Lower lobe of right lung (tissue), 2 donors: ENCODE results near the gene NR1H4. TPM values are rescaled to one million over a fixed set of nuclear protein-coding genes. Genes with fewer than 3 reads are reported as not detected.

ENCODE experiments used
- ATAC-seq, 2 donors: fragments of 200-7000 bp; cut with Tn5 transposase; one replicate each; pipeline ENCODE4 v1.9.1; 2020 to 2022; ENCODE audit warnings: mild to moderate bottlenecking in 2 of 2, moderate library complexity in 2 of 2
- DNase-seq: peaks from one replicate; pipeline ENCODE4 v3.0.0-alpha.2; 2020
- H3K27ac ChIP-seq: fragments of 200-600 bp; one replicate; pipeline ENCODE4 v1.8.0; 2022
- H3K27me3 ChIP-seq: fragments of 200-600 bp; one replicate; pipeline ENCODE4 v1.8.0; 2022; ENCODE audit warnings: low read depth
- H3K36me3 ChIP-seq: fragments of 200-600 bp; one replicate; pipeline ENCODE4 v1.8.0; 2022; ENCODE audit warnings: mild to moderate bottlenecking
- H3K4me1 ChIP-seq: fragments of 200-600 bp; one replicate; pipeline ENCODE4 v1.8.0; 2022
- H3K4me3 ChIP-seq: fragments of 200-600 bp; one replicate; pipeline ENCODE4 v1.8.0; 2022; ENCODE audit warnings: mild to moderate bottlenecking
- H3K9me3 ChIP-seq: fragments of 200-600 bp; one replicate; pipeline ENCODE4 v1.8.0; 2022
- CTCF ChIP-seq: fragments of 200-600 bp; IDR thresholded peaks from one replicate; pipeline ENCODE4 v1.8.0; 2022; ENCODE audit warnings: antibody characterized with exemption, mild to moderate bottlenecking
- intact Hi-C: fragments of 100-400 bp; cut with DNase I; formaldehyde crosslinking; loops from one replicate; pipeline ENCODE4 v1.11.0; 2022
- total RNA-seq: library from RNA; stranded (reverse); fragmentation: NEBNext Ultra II Directional; extraction: Animal tissue kit (Norgen Biotek cat#: 25700); gene quantifications from one replicate; pipeline ENCODE4 v1.2.1, GENCODE V29; 2021
- donor health status: DM: no; HTN: yes; CAD: no; lungs with severe emphysema.

Gene NR1H4
- total RNA-seq, 1 donor from 2014 or later = not detected

- Histone ChIP-seq H3K27me3 (no peaks in the 10 kb centered on the region), H3K4me1 (no peaks in the 10 kb centered on the region), H3K36me3 (no peaks in the 10 kb centered on the region), H3K27ac (no peak overlapping the region), H3K9me3 (no peaks in the 10 kb centered on the region), H3K4me3 (no peak overlapping the region)
- DNase-seq = no peak
- intact Hi-C loops = no loop called here
- ATAC-seq = no peak
- no peak for TF ChIP-seq CTCF
Measured at GRCh38 chr12:100435957-100436356, 37.7 kb upstream of the NR1H4 start.

- no peaks in the 10 kb centered on the region for H3K36me3 ChIP-seq
- intact Hi-C loops = no loop called here
- TF ChIP-seq CTCF = no peak
- no peaks in the 10 kb centered on the region for H3K9me3 ChIP-seq
- no peak overlapping the region for H3K4me3 ChIP-seq
- H3K27me3 ChIP-seq = no peaks in the 10 kb centered on the region
- H3K4me1 ChIP-seq = no peaks in the 10 kb centered on the region
- ATAC-seq = no peak
- no peak overlapping the region for H3K27ac ChIP-seq
- no peak for DNase-seq
Measured at GRCh38 chr12:100437038-100437841, 36.4 kb upstream of the NR1H4 start.

GRCh38 chr12:100439797-100440196 is 33.9 kb upstream of the NR1H4 start:
- ATAC-seq = no peak
- Histone ChIP-seq H3K9me3 (no peaks in the 10 kb centered on the region), H3K27me3 (no peaks in the 10 kb centered on the region), H3K4me3 (no peak overlapping the region), H3K36me3 (no peaks in the 10 kb centered on the region), H3K27ac (no peak overlapping the region), H3K4me1 (no peaks in the 10 kb centered on the region)
- DNase-seq = no peak
- TF ChIP-seq CTCF = no peak
- intact Hi-C loops = no loop called here

GRCh38 chr12:100442403-100442802 is 31.3 kb upstream of the NR1H4 start:
- intact Hi-C loops = no loop called here
- ATAC-seq (no peak), DNase-seq (no peak)
- H3K4me3 ChIP-seq = no peak overlapping the region
- peaks cover 8% of the 10 kb centered on the region for H3K27me3 ChIP-seq
- no peak for TF ChIP-seq CTCF
- no peaks in the 10 kb centered on the region for H3K4me1 ChIP-seq
- no peak overlapping the region for H3K27ac ChIP-seq
- H3K36me3 ChIP-seq = no peaks in the 10 kb centered on the region
- H3K9me3 ChIP-seq = no peaks in the 10 kb centered on the region

GRCh38 chr12:100443434-100443833 is 30.2 kb upstream of the NR1H4 start:
- no peak for DNase-seq
- intact Hi-C loops = no loop called here

More at GRCh38 chr12:100443434-100443833, 30.2 kb upstream of the NR1H4 start:
- no peak overlapping the region for H3K4me3 ChIP-seq
- no peak overlapping the region for H3K27ac ChIP-seq
- no peak for TF ChIP-seq CTCF
- ATAC-seq = no peak
- no peaks in the 10 kb centered on the region for H3K4me1 ChIP-seq
- H3K9me3 ChIP-seq = no peaks in the 10 kb centered on the region
- H3K36me3 ChIP-seq = no peaks in the 10 kb centered on the region
- H3K27me3 ChIP-seq = peaks cover 10% of the 10 kb centered on the region
